ENCODE measurements around the gene MMP19.
"Not testable (repeated sequence)": the region's sequence is repeated elsewhere in the genome, so short reads cannot be mapped to it uniquely, and the experiment has no call there.

The MMP19 gene, protein sequence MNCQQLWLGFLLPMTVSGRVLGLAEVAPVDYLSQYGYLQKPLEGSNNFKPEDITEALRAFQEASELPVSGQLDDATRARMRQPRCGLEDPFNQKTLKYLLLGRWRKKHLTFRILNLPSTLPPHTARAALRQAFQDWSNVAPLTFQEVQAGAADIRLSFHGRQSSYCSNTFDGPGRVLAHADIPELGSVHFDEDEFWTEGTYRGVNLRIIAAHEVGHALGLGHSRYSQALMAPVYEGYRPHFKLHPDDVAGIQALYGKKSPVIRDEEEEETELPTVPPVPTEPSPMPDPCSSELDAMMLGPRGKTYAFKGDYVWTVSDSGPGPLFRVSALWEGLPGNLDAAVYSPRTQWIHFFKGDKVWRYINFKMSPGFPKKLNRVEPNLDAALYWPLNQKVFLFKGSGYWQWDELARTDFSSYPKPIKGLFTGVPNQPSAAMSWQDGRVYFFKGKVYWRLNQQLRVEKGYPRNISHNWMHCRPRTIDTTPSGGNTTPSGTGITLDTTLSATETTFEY

DNA sequence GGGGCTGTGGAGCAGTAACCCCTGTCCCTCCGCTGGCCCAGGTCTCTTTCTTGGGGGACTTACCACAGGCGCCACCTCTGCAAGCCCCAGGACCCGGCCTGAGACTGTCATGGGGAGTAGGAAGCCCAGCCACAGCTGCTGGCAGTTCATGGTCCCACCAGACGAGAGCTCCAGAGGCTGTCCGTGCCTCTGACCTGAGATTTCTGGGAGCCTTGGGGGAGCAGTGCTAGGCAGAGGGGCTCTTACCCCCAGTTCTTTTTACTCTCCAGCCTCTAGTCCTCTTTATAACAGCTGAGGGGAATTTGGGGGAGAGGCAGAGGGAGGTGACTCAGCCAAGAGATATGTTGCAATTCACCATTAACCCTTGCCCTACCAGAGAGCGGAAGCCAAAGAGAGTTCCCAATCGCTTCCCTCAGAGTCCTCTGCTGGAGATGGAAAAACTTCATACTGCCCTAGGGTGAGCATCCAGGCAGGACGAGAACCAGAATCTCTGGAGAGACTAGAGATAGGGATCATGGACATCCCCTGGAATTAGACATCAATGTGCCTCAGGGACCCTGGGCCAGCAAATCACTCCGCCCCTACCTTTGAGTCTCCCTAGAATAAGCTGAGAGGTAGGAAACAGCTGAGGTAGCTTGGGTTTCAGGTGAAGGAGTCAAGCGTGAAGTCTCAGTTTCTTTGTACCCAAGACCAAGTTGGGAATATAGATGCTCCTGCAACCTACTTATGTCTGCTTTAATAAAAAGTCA, at the start of gene MMP19:
Gene MMP19, minus strand, starts transcription at position 256 of the 749 bp plus-strand sequence. Its CDS starts 106 bp downstream, at position 150.
- peak within 1 kb of the TSS in 20 of 21 experiments; percentile 2 to 88 (median 80) for H3K27ac ChIP-seq

DNA sequence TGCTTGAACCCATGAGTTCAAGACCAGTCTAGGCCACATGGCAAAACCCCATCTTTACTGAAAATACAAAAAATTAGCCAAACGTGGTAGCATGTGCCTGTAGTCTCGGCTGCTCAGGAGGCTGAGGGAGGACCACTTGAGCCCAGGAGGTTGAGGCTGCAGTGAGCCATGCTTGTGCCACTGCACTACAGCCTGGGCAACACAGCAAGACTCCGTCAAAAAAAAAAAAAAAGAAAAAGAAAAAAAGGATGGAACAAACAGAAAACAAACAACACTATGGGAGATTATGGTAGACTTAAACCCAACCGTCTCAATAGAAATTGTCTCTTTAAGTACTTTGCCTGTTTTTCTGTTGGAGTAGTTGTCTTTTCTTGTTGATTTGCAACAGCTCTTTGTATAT, 48.6 kb upstream of the MMP19 start:
- H3K4me3 ChIP-seq, result no peak overlapping the region
- no peak overlapping the region for H3K27ac ChIP-seq

More for the DNA sequence above, at the start of gene MMP19:
- peak within 1 kb of the TSS; percentile 13 to 46 (median 34) for H3K4me3 ChIP-seq

- Histone ChIP-seq H3K27ac (no peak overlapping the region), H3K4me3 (no peak overlapping the region)
Measured at GRCh38 chr12:55885113-55885512, 42.4 kb upstream of the MMP19 start.

GRCh38 chr12:55877824-55878223, 35.1 kb upstream of the MMP19 start:
- no peak overlapping the region for H3K27ac ChIP-seq
- H3K4me3 ChIP-seq, result no peak overlapping the region

DNA sequence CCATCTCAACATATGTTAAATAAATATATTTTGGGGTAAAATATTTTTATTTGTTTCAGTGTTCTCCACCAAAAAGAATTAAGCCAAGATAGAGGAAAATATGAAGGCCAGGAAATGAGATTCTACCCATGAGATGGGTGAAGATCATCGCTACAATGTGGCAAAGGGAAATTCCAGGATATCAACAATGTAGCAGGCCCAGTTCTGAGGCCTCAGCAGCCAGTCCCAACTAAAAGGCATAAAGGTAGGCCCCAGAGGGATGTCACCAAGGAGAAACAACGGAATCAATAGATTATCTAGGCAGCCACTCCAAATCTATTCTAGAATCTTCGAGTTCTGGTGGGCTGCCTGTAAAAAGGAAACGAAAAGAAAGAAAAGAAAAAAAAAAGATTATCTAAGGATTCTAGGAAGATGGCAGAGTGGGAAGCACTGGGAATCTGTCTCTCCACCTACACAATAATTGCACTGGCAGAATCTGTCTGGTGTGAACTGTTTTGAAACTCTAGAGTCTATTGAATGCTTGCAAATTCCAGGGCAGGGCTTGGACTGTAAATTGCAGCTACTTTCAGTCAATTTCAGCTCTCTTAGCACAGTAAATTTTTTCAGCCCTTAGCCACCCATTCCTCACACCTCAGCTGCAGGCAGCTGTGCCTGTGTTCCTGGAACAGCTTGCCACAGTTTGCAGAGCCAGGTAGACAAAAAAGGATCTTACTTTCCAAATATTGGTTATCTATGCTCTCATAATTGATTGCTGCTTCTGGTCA, 33.1 kb upstream of the MMP19 start:
- Histone ChIP-seq H3K27ac (peak overlapping the region in 7 of 21 experiments; percentile 14 to 79 (median 42)), H3K4me3 (no peak overlapping the region)

GRCh38 chr12:55874443-55874842, 31.7 kb upstream of the MMP19 start:
- Histone ChIP-seq H3K4me3 (no peak overlapping the region), H3K27ac (peak overlapping the region in 11 of 21 experiments; percentile 3 to 79 (median 30))

- not testable (repeated sequence) for H3K4me3 ChIP-seq, H3K27ac ChIP-seq
Measured at GRCh38 chr12:55866454-55867004, 23.8 kb upstream of the MMP19 start.

DNA sequence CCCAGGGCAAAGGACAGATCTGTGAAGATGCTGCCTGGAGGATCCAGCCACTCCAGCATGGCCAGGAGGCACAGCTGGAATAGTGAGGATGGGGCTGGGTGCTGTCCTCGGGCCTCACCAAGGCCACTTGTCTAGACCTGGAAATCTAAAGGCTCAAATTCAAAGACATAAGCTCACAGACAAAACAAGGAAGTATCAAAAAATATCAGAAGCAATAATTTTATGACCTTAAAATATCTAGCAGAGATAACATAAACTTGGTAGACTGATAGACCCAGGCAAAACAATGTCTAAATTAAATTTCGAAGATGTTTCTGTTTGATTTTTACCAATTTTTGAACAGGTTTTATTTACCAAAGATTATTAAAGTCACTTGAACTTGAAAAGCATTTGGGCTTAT, 22.6 kb upstream of the MMP19 start:
- no peak overlapping the region for H3K4me3 ChIP-seq
- H3K27ac ChIP-seq, result no peak overlapping the region

- H3K27ac ChIP-seq, H3K4me3 ChIP-seq: not testable (repeated sequence)
Measured at GRCh38 chr12:55862931-55863330, 20.2 kb upstream of the MMP19 start.

- Histone ChIP-seq H3K27ac (no peak overlapping the region), H3K4me3 (no peak overlapping the region)
Measured at GRCh38 chr12:55862286-55862685, 19.6 kb upstream of the MMP19 start.

- Histone ChIP-seq H3K4me3 (no peak overlapping the region), H3K27ac (no peak overlapping the region)
Measured at GRCh38 chr12:55861871-55862270, 19.1 kb upstream of the MMP19 start.

DNA sequence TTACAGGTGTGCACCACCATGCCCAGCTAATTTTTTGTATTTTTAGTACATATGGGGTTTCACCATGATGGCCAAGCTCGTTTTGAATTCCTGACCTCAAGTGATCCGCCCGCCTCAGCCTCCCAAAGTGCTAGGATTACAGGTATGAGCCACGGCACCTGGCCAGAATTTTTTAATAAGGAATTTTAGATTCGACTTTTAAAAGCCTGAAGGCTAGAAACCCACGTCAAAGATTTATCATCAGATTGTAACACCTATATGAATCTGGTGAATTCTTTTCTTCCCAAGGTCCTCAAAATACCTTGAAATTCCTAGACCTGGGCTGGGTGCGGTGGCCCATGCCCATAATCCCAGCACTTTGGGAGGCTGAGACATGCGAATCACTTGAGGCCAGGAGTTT, 18.7 kb upstream of the MMP19 start:
- H3K4me3 ChIP-seq, result no peak overlapping the region

GRCh38 chr12:55852740-55853139, 10.0 kb upstream of the MMP19 start:
- H3K27ac ChIP-seq, result no peak overlapping the region
- no peak overlapping the region for H3K4me3 ChIP-seq

More for the DNA sequence above, 18.7 kb upstream of the MMP19 start:
- H3K27ac ChIP-seq, result no peak overlapping the region

DNA sequence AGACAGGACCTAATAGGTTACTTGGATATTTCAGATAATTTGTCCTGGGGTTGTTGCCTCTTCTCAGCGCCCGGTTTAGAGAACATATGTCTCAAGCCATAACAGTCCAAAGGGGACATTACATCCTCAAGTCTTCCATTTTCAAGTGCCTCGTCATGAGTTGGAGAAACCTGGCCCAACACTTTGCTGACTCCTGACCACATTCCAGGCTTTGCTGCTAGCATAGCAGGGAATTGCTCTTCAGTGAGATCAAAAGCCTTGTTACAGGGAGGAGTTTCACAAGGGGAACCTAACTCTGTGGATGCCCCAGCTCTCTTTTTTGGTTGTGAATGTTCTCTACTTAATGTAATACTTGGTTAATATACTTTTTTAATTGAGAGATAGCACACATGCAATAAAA, 8.2 kb upstream of the MMP19 start:
- Histone ChIP-seq H3K4me3 (no peak overlapping the region), H3K27ac (peak overlapping the region in 10 of 21 experiments; percentile 1 to 98 (median 90))

- H3K27ac ChIP-seq, result peak overlapping the region in 14 of 21 experiments; percentile 1 to 98 (median 89)
- H3K4me3 ChIP-seq, result no peak overlapping the region
Measured at GRCh38 chr12:55850401-55850800, 7.7 kb upstream of the MMP19 start.

DNA sequence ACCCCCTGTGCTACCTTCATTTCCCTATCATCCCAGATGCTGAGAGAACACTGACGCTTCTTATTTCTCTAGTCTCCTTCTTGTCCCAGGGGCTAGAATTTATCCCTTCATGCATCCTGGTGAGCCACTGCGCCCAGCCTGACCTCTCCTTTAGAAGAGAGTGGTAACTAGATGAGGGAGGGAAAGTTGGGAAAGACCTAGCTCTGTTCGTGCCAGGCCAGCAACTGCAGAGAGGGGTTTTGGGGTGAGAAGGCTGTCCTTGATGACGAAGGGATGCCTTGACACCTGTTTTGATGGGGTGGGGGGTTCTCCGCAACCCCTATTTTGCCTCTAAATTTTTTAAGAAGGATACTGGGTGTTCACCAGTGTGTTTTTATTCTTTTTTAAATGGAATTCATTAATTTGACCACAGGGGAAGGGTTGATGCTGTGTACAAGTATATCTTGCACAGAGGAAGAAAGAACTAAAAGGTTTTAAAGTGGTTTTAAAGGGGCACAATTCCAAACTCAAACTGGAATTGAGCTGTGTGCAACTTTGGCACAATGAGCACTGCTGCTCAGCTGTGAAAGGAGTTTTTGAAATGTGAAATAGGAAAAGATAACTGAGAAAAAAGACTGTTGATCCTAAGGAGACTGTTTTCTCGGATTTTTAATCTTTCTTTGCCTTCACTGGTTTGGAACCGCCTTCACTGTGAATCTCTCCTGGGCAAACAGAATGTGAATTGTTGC, 7.0 kb upstream of the MMP19 start:
- Histone ChIP-seq H3K27ac (peak overlapping the region in 17 of 21 experiments; percentile 1 to 98 (median 88)), H3K4me3 (no peak overlapping the region)

GRCh38 chr12:55847603-55848291, 5.0 kb upstream of the MMP19 start:
- H3K27ac ChIP-seq, result peak overlapping the region; percentile 27 to 98 (median 89)
- no peak overlapping the region for H3K4me3 ChIP-seq

- no peak overlapping the region for H3K4me3 ChIP-seq
- H3K27ac ChIP-seq, result peak overlapping the region in 20 of 21 experiments; percentile 66 to 98 (median 88)
Measured at GRCh38 chr12:55847033-55847432, 4.3 kb upstream of the MMP19 start.

Measured in skin epidermis (tissue), 12 donors.